Astrocyte of the spinal cord (primary cell): ENCODE measurements around the gene NSD2.

Experiments used
- DNase-seq: peaks from one replicate; pipeline ENCODE4 v3.0.0; 2011; ENCODE audit warnings: low read depth, low spot score
- H3K4me3 ChIP-seq: 2 replicates; pipeline ENCODE4 v1.5.1; 2011; ENCODE audit warnings: low read depth, mild to moderate bottlenecking, low read length, moderate library complexity
- CTCF ChIP-seq: IDR thresholded peaks from 2 replicates; pipeline ENCODE4 v1.5.1; 2012; ENCODE audit warnings: low read depth, mild to moderate bottlenecking, low read length, inconsistent platforms
- in situ Hi-C: cut with HindIII; loops from 2 replicates; pipeline ENCODE4 v1.10.0; 2017; ENCODE audit warnings: low sequenced_read_pairs

The NSD2 gene

GRCh38 chr4:1938027-1938426, 66.8 kb downstream of the NSD2 start:
- no peak for DNase-seq
- no peak for TF ChIP-seq CTCF
- no peak overlapping the region for H3K4me3 ChIP-seq
- in situ Hi-C loops, result no loop called here

GRCh38 chr4:1939664-1940509, 68.7 kb downstream of the NSD2 start:
- in situ Hi-C loops, result no loop called here
- no peak overlapping the region for H3K4me3 ChIP-seq
- peak; percentile 95 for DNase-seq
- no peak for TF ChIP-seq CTCF

- TF ChIP-seq CTCF, result no peak
- DNase-seq, result no peak
- in situ Hi-C loops, result no loop called here
- no peak overlapping the region for H3K4me3 ChIP-seq
Observed at GRCh38 chr4:1940566-1940965, 69.4 kb downstream of the NSD2 start.

GRCh38 chr4:1943928-1944327, 72.7 kb downstream of the NSD2 start:
- DNase-seq, result no peak
- in situ Hi-C loops, result no loop called here
- no peak overlapping the region for H3K4me3 ChIP-seq
- TF ChIP-seq CTCF, result no peak

- H3K4me3 ChIP-seq, result no peak overlapping the region
- TF ChIP-seq CTCF, result no peak
- DNase-seq, result no peak
- in situ Hi-C loops, result no loop called here
Observed at GRCh38 chr4:1945124-1945895, 74.1 kb downstream of the NSD2 start.

- no peak for TF ChIP-seq CTCF
- in situ Hi-C loops, result no loop called here
- H3K4me3 ChIP-seq, result no peak overlapping the region
- DNase-seq, result no peak
Observed at GRCh38 chr4:1945912-1946311, 74.7 kb downstream of the NSD2 start.
